ENCODE data around the gene FAM168A.

Gene FAM168A

DNA sequence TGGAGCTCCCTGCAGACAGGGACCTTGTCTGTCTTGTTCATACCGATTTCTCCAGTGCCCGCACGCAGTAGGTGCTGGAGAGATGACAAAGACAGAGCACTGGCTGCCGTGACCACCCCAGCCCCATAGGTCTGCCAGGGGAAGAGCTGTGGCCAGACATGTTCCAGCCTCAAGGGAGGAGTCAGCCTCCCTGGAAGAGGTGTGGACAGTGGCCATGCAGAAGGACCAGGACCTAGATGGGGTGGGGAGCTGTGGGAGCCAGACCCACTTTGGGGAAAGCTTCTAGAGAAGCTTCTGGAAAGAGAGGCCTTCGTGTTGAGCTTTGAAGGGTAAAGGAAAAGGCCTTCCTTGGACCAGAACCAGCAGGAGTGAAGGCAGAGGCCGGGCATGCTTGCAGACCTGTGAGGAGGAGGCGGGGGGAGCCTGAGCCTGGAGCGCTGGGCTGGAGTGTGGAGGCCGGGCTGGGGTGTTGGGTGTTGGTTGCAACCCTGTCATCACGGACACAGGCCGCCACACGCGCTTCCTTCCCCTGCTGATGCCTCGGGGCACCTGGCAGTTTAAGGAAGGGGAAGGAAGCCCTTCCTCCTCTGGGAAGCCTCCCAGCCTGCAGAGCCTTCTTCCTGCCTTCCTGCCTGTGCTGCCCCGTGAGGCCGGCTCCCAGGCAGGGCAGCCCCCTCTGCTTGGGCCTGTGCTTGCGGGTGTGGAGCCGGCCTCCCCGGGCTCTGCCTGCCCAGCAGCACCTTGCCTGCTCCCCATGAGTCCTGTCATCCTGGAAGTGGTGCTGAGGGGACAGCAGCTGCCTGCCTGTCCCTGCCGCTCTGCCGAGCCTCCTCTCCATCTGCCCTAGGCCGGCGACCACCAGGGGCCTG lies 209.4 kb downstream of the FAM168A start:
- DNase-seq (ENCODE audit: low spot score): no peak

GRCh38 chr11:73387594-73388264 lies 210.2 kb downstream of the FAM168A start:
- no peak for DNase-seq (ENCODE audit: low spot score)

DNA sequence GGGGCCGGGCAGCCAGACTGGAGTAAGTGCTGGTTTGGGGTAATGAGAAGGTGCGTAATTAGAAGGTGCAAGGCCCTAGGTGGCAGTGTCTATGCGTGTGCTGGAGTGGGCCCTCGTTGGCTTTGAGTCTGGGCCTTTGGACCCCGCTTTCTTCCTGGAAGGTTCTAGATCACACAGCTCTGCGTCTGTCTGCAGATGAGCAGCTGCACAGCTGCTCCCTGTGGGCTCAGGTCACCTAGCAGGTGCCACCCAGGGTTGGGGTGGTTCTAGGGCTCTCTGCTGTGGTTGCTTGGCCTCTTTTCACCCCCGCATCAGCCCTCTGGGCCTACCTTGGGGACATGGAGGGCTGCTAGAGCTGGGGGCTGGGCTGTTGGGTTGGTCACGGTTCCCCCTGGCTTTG lies 211.4 kb downstream of the FAM168A start:
- no peak for DNase-seq (ENCODE audit: low spot score)

DNA sequence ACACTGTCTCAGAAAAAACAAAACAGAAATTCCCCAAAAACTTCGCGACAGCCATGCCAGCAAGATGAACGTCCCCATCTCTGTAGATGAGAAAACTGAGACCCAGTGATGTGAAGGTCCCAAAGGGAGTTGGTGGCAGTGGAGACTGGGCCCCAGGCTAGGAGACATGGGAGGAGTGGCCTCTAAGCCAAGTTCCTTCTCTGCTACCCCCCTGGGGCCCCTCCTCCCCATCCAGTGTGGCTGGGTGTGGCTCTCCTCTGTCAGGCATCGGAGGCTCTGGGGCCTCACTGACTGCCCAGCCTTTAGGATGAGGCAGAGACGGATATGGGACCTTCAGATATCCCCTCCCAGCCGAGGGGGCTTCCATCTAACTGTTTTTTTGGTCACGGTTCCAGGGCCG lies 211.9 kb downstream of the FAM168A start:
- no peak for DNase-seq (ENCODE audit: low spot score)

- DNase-seq (ENCODE audit: low spot score): no peak
Observed at GRCh38 chr11:73384872-73385689, 212.8 kb downstream of the FAM168A start.

GRCh38 chr11:73384531-73384871 lies 213.4 kb downstream of the FAM168A start:
- DNase-seq (ENCODE audit: low spot score): no peak

GRCh38 chr11:73384125-73384441 lies 213.8 kb downstream of the FAM168A start:
- no peak for DNase-seq (ENCODE audit: low spot score)

DNA sequence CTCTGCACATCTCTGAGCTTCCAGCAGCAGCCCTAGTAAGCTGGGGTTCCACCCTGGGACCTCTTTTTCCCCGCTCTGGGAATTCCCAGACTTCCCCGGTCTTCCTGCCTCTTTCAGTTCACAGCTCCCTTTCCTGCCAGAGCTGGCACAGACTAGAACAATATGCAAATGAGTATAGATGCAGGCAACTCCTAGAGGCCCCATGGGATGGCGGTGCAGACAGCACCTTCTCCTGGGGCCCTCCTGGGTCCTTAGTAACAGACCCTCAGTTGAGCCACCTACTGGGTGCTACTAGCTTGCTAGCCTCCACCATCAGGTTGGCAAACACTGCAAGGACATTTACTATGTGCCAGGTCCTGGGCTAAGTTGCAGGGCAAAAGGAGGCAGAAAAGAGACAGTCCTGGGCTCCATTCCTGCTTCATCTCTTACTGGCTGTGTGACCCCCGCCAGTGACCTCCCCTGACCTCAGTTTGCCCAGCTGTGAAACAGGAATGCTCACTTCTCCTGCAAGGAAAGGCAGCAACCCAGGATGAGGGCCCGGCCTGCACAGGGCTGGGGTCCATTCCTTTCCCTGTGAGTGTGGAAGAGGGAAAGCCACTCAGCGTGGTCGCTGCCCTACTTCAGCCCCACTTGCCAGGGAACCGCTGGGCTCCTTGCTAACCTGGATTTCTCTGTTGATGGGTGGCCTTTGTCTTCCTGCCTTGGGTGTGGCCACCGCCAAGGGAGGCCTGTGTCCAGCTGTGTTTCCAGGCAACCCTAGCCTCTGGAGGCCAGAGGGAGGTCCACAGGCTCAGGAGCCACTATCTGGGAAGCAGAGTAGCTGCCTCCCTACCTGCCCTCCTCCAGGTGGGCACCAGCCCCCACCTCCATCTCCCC lies 214.4 kb downstream of the FAM168A start:
- DNase-seq (ENCODE audit: low spot score): peak; percentile 30

DNA sequence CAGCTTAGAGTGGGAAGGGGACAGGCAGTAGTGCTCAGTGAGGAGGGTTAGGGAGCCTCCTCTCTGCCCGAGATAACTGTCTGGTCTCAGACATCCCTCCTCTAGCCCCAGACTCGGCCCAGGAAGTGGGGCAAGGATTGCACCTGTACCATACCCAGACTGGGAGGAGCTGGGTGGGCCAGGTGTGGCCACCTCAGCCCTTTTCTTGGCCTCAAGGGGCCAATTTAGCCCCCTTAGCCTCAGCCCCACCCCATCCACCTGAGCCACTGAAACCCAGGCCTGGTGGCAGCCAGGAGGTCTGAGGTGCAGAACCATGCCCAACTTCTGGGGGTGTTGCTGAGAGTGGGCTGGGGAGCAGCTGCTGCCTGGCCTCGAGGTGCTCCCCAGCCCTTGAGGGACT lies 215.2 kb downstream of the FAM168A start:
- no peak for DNase-seq (ENCODE audit: low spot score)

DNA sequence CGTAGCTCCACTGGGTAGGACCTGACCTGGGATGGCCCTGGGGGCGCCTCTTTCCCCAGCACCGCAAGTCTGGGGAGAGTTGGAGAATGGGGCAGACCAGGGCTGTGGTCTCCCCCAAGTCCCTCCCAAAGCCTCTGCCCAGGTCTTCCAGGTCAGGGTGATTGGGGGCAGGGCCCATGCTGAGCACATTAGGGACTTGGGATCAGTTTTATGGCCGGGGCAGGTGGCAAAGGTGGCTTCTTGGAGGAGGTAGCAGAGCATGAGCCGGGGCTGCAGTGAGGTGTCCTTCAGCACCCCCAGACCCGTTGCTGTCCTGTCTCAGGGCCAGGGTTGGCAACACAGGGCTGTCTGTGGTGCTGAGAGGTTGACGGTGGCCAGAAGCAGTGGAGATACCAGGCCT lies 215.7 kb downstream of the FAM168A start:
- no peak for DNase-seq (ENCODE audit: low spot score)

- DNase-seq (ENCODE audit: low spot score): no peak
Observed at GRCh38 chr11:73381589-73381988, 216.3 kb downstream of the FAM168A start.

DNA sequence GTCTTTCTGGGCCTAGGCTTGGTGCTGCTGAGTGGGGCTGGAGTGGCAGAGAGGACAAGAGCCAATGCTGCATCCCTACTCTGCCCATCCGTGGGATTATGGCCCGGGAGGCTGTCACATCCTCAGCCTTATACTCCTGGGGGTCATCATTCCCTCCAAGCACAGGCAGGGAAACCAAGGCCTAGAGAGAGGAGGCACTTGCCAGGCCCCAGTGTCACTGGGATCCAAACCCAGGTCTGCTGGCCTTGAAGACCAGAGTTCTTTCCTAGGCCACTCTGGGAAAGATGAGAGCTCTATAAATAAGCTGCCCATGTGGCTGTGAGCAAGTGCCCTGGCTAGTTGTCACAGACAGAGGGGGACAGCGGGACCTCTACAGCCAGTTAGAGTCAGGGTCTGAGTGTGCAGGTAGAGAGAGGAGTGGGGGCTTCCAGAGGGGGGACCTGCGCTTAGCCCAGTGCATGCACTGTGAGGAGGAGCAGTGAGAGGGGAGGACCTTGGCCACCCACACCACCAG lies 217.0 kb downstream of the FAM168A start:
- DNase-seq (ENCODE audit: low spot score): no peak

DNA sequence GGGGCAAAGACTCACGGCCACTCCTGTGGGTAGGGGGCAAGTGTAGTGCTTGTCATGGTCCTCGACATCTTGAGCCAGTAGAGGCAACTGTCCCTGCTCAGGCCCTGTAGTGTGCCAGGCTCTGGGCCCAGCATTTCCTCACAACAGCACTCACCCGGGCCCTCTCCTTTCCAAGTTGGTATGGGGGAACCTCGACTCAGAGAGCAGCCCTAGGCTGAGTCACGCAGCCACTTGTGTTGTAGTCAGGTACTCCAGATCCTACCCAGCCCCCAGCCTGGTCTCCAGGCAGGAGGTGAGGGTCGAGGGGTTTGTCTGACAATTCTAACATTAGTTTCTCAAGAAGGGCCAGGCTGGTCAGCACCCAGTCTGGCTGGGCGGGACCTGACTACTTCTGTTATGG lies 217.6 kb downstream of the FAM168A start:
- DNase-seq (ENCODE audit: low spot score): no peak

GRCh38 chr11:73379189-73379880 lies 218.6 kb downstream of the FAM168A start:
- no peak for DNase-seq (ENCODE audit: low spot score)

DNA sequence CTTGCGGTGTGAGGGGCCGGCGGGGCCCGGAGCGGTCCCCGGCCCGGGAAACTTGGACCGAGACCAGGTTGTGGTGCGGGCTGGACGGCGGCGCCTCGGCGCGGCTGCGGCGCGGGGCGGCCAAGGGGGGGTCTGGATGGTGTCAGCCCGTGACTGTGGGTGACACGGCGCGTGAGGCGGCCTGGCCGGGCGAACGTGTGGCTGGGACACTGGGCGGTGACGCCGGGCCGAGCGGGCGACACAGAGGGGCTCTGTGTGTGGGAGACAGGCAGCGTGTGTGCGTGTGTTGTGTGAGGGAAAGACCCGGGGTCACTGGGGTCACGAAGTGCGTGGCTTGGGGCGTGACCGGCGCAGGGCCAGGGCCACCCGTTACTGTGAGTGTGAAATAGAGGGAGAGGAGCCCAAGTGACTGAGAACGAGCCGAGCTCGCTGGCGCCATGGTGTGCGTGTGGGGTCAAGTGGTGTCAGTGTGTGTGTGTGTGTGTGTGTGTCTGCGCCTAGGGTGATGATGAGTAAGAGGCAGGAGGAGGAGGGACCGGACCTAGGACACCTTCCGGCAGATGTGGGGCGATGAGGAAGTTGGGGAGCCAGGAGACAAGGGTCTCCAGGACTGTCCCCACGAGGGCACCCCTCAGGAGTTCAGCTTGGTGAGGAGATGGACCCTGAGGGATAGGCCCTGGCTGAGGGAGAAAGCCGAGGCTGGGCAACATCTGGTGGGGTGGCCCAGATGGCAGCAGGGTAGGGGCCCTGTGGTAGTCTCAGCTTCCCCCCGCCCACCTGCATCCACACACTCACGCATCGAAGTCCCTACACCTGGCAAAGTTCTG lies 220.9 kb downstream of the FAM168A start:
- DNase-seq (ENCODE audit: low spot score): peak; percentile 87

DNA sequence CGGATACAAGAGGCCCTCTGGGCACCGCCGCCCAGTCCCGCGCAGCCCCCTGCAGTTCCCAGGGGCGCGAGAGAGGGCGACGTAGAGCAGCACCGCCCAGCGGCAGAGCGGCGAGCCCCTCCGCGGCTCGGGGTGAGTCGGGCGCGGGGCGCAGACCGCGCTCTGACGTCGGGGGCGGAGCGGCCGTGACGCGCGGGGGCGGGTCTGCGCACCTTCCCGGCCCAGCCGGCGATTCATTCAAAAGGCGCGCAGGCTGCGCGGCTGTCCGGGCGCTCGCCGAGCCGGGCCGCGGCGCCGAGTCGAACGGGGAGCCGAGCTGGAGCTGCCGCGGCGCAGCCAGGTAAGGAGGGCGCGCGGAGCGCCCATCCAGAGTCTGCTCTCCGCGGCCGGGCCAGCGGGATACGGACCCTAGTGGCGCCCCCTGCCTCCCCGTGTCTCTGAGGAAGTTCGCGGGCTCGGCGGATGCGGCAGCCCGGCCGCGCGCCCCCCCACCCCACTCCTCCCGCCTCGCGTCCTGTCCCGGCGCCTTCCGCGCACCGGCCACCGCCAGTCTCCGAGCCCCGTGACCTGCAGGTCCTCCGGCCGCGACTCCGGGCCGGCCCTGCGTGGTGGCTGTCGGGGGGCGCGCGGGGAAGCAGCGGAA lies 221.6 kb downstream of the FAM168A start, which contains the start of gene RELT:
Gene RELT, plus strand, starts transcription at position 240 of the 643 bp plus-strand sequence. CDS start 12,738 bp downstream, outside the sequence.
- peak; percentile 97 for DNase-seq (ENCODE audit: low spot score)

GRCh38 chr11:73375830-73376159 lies 222.1 kb downstream of the FAM168A start:
- DNase-seq (ENCODE audit: low spot score): no peak

- no peak for DNase-seq (ENCODE audit: low spot score)
Observed at GRCh38 chr11:73374151-73374550, 223.8 kb downstream of the FAM168A start.

DNA sequence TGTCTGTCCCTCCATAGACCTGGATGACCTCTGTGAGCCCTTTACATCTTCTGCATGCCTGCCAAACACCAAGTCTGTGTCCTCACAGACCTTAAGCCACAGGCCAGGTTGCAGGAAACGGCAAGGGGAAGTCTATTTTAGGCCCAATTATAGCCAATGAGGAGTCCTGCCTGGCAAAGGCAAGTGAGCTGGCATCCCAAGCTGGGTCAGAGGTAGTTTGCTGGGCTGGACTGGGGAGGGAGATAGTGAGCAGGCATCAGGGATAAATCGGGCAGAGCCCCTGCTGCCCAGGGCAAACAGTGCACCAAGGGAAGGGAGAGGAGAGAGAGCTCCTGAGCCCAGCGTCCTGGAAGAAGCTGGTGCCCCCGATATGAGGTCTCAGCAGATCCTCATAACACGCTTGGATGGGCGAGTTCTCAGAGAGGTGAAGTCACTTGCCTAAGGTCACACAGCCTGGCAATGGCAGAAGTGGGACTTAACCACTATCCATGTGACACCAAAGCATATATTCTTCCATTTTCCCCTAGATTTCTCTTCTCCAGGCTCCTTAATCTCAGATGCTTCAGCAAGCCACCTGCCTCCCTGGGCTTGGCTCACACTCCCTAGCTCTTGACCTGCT lies 225.4 kb downstream of the FAM168A start:
- DNase-seq (ENCODE audit: low spot score): peak; percentile 40

Data from AG08395 (cell line).